ENCODE measurements around the gene KLHL29.

The KLHL29 gene

DNA sequence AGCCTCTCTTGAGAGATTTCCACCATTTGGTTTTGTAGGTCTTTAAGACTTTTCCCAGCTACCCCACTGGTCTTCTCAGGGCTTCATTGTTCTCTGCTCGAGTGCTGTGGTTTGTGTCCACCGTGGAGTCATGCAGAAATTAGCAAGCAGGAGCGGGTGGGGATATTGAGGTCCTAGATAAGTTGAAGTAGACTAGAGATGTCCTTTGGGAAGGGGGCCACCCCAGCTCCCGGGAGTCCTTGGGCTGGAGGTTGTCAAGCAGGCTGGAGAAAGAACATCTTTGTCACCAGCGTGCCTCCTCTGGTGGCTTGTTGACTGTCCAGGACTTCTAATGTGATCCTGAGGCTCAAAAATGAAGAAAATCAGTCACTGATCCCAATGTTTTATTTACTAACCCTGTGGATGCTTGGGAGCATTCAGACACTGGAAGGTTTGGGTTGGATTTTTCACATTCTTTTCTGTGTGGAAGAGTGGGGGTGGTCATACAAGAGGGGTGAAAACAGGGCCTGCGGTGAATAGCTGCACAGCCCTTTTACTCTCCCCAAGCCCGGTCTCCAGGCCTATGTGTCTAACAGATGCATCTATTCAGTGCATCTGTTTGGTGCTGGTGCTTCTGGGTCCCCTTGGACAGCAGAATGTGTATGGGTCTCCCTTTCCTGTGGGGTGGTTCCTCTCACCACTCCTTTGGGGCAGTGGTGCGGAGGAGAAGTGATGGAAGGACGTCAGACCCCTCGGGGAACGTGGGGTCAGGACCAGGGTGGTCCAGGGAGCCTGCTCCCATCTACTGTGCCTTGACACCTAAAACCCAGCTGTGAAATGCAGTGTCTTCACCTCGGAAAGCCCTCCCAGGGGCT lies 208.1 kb downstream of the KLHL29 start:
- Histone ChIP-seq H3K27me3 (no peaks in the 10 kb centered on the region), H3K4me1 (peaks cover 25% of the 10 kb centered on the region), H3K9me3 (no peaks in the 10 kb centered on the region), H3K4me3 (ENCODE audit: low read depth, low read length) (no peak overlapping the region), H3K36me3 (no peaks in the 10 kb centered on the region)
- TF ChIP-seq, protein P1, sequence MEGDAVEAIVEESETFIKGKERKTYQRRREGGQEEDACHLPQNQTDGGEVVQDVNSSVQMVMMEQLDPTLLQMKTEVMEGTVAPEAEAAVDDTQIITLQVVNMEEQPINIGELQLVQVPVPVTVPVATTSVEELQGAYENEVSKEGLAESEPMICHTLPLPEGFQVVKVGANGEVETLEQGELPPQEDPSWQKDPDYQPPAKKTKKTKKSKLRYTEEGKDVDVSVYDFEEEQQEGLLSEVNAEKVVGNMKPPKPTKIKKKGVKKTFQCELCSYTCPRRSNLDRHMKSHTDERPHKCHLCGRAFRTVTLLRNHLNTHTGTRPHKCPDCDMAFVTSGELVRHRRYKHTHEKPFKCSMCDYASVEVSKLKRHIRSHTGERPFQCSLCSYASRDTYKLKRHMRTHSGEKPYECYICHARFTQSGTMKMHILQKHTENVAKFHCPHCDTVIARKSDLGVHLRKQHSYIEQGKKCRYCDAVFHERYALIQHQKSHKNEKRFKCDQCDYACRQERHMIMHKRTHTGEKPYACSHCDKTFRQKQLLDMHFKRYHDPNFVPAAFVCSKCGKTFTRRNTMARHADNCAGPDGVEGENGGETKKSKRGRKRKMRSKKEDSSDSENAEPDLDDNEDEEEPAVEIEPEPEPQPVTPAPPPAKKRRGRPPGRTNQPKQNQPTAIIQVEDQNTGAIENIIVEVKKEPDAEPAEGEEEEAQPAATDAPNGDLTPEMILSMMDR (IDR thresholded peaks at IDR 0.05; ENCODE audit: low read depth, low read length) = no peak
- DNase-seq = no peak

- TF ChIP-seq, protein P1 (IDR thresholded peaks at IDR 0.05; ENCODE audit: low read depth, low read length) = no peak
- peaks cover 25% of the 10 kb centered on the region for H3K4me1 ChIP-seq
- peak overlapping the region; percentile 15 for H3K4me3 ChIP-seq (ENCODE audit: low read depth, low read length)
- H3K36me3 ChIP-seq = no peaks in the 10 kb centered on the region
- no peaks in the 10 kb centered on the region for H3K9me3 ChIP-seq
- H3K27me3 ChIP-seq = no peaks in the 10 kb centered on the region
- DNase-seq = no peak
Measured at GRCh38 chr2:23593752-23594459, 208.9 kb downstream of the KLHL29 start.

DNA sequence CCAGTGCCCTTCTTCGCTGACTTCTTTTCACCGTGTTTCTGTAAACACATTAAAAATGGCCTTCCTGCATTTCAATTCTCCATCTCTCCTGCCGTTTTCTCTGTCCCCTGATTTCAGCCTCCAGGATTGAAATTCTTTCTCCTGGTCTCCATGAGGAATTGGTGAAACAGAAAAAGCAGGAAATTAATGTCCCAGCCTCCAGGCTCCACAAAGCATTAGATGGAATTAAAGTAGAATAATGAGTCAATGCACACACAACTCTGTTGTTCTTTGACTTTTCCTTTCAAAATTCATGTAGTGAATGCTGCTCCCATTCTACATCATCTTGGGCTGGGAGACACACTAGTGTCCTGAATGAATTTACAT lies 209.5 kb downstream of the KLHL29 start:
- H3K4me3 ChIP-seq (ENCODE audit: low read depth, low read length) = peak overlapping the region; percentile 15
- no peaks in the 10 kb centered on the region for H3K36me3 ChIP-seq
- peaks cover 25% of the 10 kb centered on the region for H3K4me1 ChIP-seq
- TF ChIP-seq, protein P1 (IDR thresholded peaks at IDR 0.05; ENCODE audit: low read depth, low read length) = no peak
- no peaks in the 10 kb centered on the region for H3K9me3 ChIP-seq
- DNase-seq = no peak
- H3K27me3 ChIP-seq = no peaks in the 10 kb centered on the region

DNA sequence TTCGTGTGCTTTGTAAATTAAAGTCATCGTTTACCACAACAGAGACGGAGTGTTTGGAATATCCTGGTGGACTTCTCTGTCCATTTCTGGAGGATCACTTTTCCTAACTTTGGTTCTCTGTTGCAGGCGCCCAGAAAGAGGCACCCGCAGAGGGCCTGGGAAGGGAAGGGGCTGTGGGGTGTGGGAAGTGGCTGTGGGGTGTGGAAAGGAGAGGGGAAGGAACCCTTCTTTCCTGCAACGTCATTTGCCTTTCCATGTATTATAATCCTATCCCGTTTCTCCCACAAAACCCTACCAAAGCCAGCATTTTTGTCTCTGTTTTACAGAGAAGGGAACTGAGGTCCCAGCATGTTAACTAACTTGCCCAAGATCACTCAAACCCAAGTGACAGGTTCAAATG lies 210.0 kb downstream of the KLHL29 start:
- no peaks in the 10 kb centered on the region for H3K9me3 ChIP-seq
- TF ChIP-seq, protein P1 (IDR thresholded peaks at IDR 0.05; ENCODE audit: low read depth, low read length) = no peak
- peaks cover 25% of the 10 kb centered on the region for H3K4me1 ChIP-seq
- no peaks in the 10 kb centered on the region for H3K36me3 ChIP-seq
- no peaks in the 10 kb centered on the region for H3K27me3 ChIP-seq
- H3K4me3 ChIP-seq (ENCODE audit: low read depth, low read length) = no peak overlapping the region
- DNase-seq = no peak

- TF ChIP-seq, protein P1 (IDR thresholded peaks at IDR 0.05; ENCODE audit: low read depth, low read length) = peak; percentile 27; the same call in 1 of the 2 replicates
- peaks cover 25% of the 10 kb centered on the region for H3K4me1 ChIP-seq
- H3K36me3 ChIP-seq = no peaks in the 10 kb centered on the region
- no peaks in the 10 kb centered on the region for H3K27me3 ChIP-seq
- DNase-seq = peak; percentile 72
- peak overlapping the region; percentile 34 for H3K4me3 ChIP-seq (ENCODE audit: low read depth, low read length)
- no peaks in the 10 kb centered on the region for H3K9me3 ChIP-seq
Measured at GRCh38 chr2:23595601-23596251, 210.7 kb downstream of the KLHL29 start.
